Spleen (tissue), 11 donors: ENCODE measurements around the gene VPS51. TPM values are rescaled to one million over a fixed set of nuclear protein-coding genes. Genes with fewer than 3 reads are reported as not detected.

Experiments used
- DNase-seq: peaks from one replicate; pipeline ENCODE4 v3.0.0-alpha.2; 2020
- H3K27ac ChIP-seq, 8 donors: fragments of 200-600 bp; sonication (generic) in 7 of 8; 1 replicate in 4 of 8; 2 replicates in 4 of 8; pipeline versions ENCODE4 v1.5.0 to v1.8.0; 2016 to 2021; ENCODE audit warnings: inconsistent platforms in 4 of 8, mild to moderate bottlenecking in 4 of 8, moderate library complexity in 1 of 8
- H3K27me3 ChIP-seq, 7 donors: fragments of 200-600 bp; sonication (generic) in 6 of 7; replicated peaks in 1 of 7; 1 replicate in 4 of 7; 2 replicates in 3 of 7; pipeline versions ENCODE4 v1.5.0 to v1.8.0; 2016 to 2021; ENCODE audit warnings: inconsistent platforms in 3 of 7, mild to moderate bottlenecking in 1 of 7
- H3K36me3 ChIP-seq, 6 donors: fragments of 200-600 bp; sonication (generic) in 5 of 6; 1 replicate in 4 of 6; 2 replicates in 2 of 6; pipeline versions ENCODE4 v1.5.0 to v1.8.0; 2016 to 2021; ENCODE audit warnings: inconsistent platforms in 2 of 6
- H3K4me1 ChIP-seq, 6 donors: fragments of 200-600 bp; sonication (generic) in 5 of 6; 1 replicate in 3 of 6; 2 replicates in 3 of 6; pipeline versions ENCODE4 v1.5.0 to v1.8.0; 2016 to 2021; ENCODE audit warnings: inconsistent platforms in 3 of 6
- H3K4me3 ChIP-seq, 8 donors: fragments of 200-600 bp; sonication (generic) in 7 of 8; 1 replicate in 4 of 8; 2 replicates in 4 of 8; pipeline versions ENCODE4 v1.5.0 to v1.8.0; 2016 to 2021; ENCODE audit warnings: inconsistent platforms in 4 of 8, mild to moderate bottlenecking in 4 of 8, moderate library complexity in 2 of 8
- H3K9me3 ChIP-seq, 8 donors: fragments of 200-600 bp; sonication (generic) in 7 of 8; 1 replicate in 4 of 8; 2 replicates in 4 of 8; pipeline versions ENCODE4 v1.5.0 to v1.8.0; 2016 to 2021; ENCODE audit warnings: inconsistent platforms in 4 of 8
- POLR2A ChIP-seq, 3 donors: fragments of 450-650 bp; IDR thresholded peaks; one replicate each; pipeline ENCODE4 v1.5.1; 2017; ENCODE audit warnings: antibody characterized with exemption in 3 of 3, mild to moderate bottlenecking in 1 of 3
- POLR2AphosphoS5 ChIP-seq, 3 donors: sonication (generic); formaldehyde crosslinking; IDR thresholded peaks; one replicate each; pipeline ENCODE4 v1.5.1; 2017; ENCODE audit warnings: antibody characterized with exemption in 3 of 3
- WGBS, 5 donors: extraction: QIAGEN DNeasy Blood & Tissue Kit in 3 of 5; methylation state at CpG; one replicate each; pipeline versions ENCODE4 v1.1.5 to v1.1.7; 2013 to 2018; 5-methylcytosine and 5-hydroxymethylcytosine counted together
- intact Hi-C: fragments of 100-400 bp; cut with DNase I; formaldehyde crosslinking; loops from one replicate; pipeline ENCODE4 v1.15.0; 2023; ENCODE audit warnings: low total_unique reads
- polyA plus RNA-seq, 3 donors: library from polyadenylated mRNA; stranded (reverse); fragments of 200-250 nt; gene quantifications; one replicate each; pipeline ENCODE4 v1.2.1, GENCODE V29; 2013
- total RNA-seq, 7 donors: library from RNA; depleted of rRNA in 3 of 7; stranded (reverse); fragments of >200 nt in 3 of 7; fragmentation: NEBNext Ultra II Directional in 4 of 7; extraction: Animal tissue kit (Norgen Biotek cat#: 25700) in 4 of 7; gene quantifications; one replicate each; pipeline versions ENCODE4 v1.1.0 to v1.2.1, GENCODE V29; 2016 to 2021
- TF ChIP-seq, protein P1 (sequence below), 11 experiments: fragments of 200-600 bp in 7 of 11; fragments of 450-650 bp in 4 of 11; sonication (generic) in 4 of 11; IDR thresholded peaks in 8 of 11; conservative IDR thresholded peaks in 3 of 11; 1 replicate in 7 of 11; 2 replicates in 4 of 11; pipeline versions ENCODE4 v1.4.0 to v1.8.0; 2016 to 2021; ENCODE audit warnings: antibody characterized with exemption in 11 of 11, inconsistent platforms in 4 of 11, mild to moderate bottlenecking in 1 of 11
- donor health status: healthy with polysubstance abuse.
- donor health status: DM: no; HTN: no; CAD: no; lungs with moderate emphysema.
- donor health status: DM: no; HTN: no; CAD: no.
- donor health status: Bipolar disorder and iron deficiency.
- donor health status: healthy.
- donor health status: DM: no; HTN: no; CAD: no.
- donor health status: DM: yes; HTN: yes; CAD: no.

The VPS51 gene
- total and polyA plus RNA-seq, 10 donors = 103 to 570 (median 149) TPM

DNA sequence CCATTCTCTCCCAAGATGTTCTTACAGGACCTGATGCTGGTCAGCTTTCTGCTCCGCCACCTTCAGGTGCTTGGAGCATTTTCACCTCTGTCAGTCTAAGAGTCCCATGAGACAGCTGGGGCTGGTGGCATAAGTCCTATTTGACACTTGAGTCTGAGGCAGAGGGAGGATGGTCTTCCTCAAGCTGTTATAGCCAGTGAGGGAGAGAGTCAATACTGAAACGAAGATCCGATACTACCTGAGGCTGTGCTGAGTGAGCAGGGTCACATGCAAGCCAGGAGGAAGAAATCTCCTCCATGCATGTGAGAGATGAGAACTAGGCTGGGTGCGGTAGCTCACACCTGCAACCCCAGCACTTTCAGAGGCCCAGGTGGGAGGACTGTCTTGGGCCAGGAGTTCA, 6.4 kb upstream of the VPS51 start:
- Histone ChIP-seq H3K27me3 (no peaks in the 10 kb centered on the region), H3K27ac (no peak overlapping the region), H3K36me3 (peaks cover 0 to 58% (median 39%) of the 10 kb centered on the region in 6 donors), H3K4me3 (no peak overlapping the region), H3K9me3 (no peaks in the 10 kb centered on the region), H3K4me1 (peaks cover 10 to 19% (median 12%) of the 10 kb centered on the region in 6 donors)
- no peak for DNase-seq
- WGBS, 5 donors = 90 to 100% (median 93%) methylated on average over 4 of the region's 4 CpGs
- TF ChIP-seq POLR2A (IDR thresholded peaks at IDR 0.05) (no peak), POLR2AphosphoS5 (IDR thresholded peaks at IDR 0.05) (no peak)
- TF ChIP-seq, protein P1, sequence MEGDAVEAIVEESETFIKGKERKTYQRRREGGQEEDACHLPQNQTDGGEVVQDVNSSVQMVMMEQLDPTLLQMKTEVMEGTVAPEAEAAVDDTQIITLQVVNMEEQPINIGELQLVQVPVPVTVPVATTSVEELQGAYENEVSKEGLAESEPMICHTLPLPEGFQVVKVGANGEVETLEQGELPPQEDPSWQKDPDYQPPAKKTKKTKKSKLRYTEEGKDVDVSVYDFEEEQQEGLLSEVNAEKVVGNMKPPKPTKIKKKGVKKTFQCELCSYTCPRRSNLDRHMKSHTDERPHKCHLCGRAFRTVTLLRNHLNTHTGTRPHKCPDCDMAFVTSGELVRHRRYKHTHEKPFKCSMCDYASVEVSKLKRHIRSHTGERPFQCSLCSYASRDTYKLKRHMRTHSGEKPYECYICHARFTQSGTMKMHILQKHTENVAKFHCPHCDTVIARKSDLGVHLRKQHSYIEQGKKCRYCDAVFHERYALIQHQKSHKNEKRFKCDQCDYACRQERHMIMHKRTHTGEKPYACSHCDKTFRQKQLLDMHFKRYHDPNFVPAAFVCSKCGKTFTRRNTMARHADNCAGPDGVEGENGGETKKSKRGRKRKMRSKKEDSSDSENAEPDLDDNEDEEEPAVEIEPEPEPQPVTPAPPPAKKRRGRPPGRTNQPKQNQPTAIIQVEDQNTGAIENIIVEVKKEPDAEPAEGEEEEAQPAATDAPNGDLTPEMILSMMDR (IDR thresholded peaks at IDR 0.05 in 8 of 11, conservative IDR thresholded peaks at IDR 0.05 in 3 of 11) = no peak
- intact Hi-C loops = no loop called here

DNA sequence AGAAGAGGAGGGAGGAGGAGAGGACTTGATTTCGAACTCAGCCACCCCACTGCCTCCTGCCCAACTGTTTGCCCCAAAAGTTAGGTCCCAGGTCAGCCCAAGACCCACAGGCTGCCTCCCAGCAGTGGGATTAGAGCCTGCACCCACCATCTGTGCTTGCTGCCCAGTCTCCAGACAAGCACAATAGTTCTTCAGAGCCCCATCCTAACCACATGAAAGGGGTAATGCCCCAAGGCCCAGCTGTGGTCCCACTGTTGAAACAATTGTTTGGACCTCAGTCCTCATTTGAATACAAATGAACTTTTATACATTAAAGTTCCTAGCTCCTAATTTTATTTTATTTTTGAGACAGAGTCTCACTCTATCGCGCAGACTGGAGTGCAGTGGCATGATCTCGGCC, 5.4 kb upstream of the VPS51 start:
- peaks cover 1 to 11% (median 3%) of the 10 kb centered on the region in 6 donors for H3K4me1 ChIP-seq
- no peak overlapping the region for H3K27ac ChIP-seq
- TF ChIP-seq, protein P1 (IDR thresholded peaks at IDR 0.05 in 8 of 11, conservative IDR thresholded peaks at IDR 0.05 in 3 of 11) = no peak
- TF ChIP-seq POLR2AphosphoS5 (IDR thresholded peaks at IDR 0.05) = no peak
- no peak for TF ChIP-seq POLR2A (IDR thresholded peaks at IDR 0.05)
- DNase-seq = peak; percentile 31
- H3K27me3 ChIP-seq = no peaks in the 10 kb centered on the region
- 89 to 99% (median 96%) methylated on average over 4 of the region's 4 CpGs for WGBS, 5 donors
- intact Hi-C loops = no loop called here
- H3K4me3 ChIP-seq = no peak overlapping the region
- H3K9me3 ChIP-seq = no peaks in the 10 kb centered on the region
- peaks cover 0 to 50% (median 36%) of the 10 kb centered on the region in 6 donors for H3K36me3 ChIP-seq

GRCh38 chr11:65095427-65095826, 587 bp upstream of the VPS51 start:
- TF ChIP-seq, protein P1 (IDR thresholded peaks at IDR 0.05 in 8 of 11, conservative IDR thresholded peaks at IDR 0.05 in 3 of 11) = no peak
- no peak for TF ChIP-seq POLR2AphosphoS5 (IDR thresholded peaks at IDR 0.05)
- TF ChIP-seq POLR2A (IDR thresholded peaks at IDR 0.05) = no peak
- Histone ChIP-seq H3K27me3 (no peaks in the 10 kb centered on the region), H3K36me3 (peaks cover 0 to 37% (median 4%) of the 10 kb centered on the region in 6 donors), H3K9me3 (no peaks in the 10 kb centered on the region), H3K4me1 (peaks cover 15 to 37% (median 23%) of the 10 kb centered on the region in 6 donors), H3K4me3 (peak overlapping the region in 4 of 8 donors; percentile 89 to 95 (median 93)), H3K27ac (peak overlapping the region in 6 of 8 donors; percentile 86 to 96 (median 94))
- 83 to 88% (median 86%) methylated on average over 22 of the region's 22 CpGs for WGBS, 5 donors
- DNase-seq = no peak
- intact Hi-C loops = no loop called here

DNA sequence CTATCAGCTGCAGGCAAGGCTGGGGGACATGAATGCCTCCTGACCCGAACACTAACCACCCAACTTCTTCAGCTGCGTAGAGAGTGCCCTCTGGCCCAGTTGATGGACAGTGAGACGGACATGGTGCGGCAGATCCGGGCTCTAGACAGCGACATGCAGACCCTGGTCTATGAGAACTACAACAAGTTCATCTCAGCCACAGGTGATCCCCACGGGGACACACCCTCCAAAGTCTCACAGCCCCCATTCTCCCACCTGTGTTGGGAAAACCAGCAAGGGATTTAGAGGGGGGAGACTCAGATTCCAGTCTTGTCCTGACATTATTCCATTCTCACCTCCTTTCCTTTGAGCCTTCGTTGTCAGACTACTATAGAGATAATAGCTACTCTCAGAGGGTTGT, 912 bp downstream of the VPS51 start:
- 53 to 62% (median 57%) methylated on average over 8 of the region's 8 CpGs for WGBS, 5 donors
- H3K27ac ChIP-seq = peak overlapping the region; percentile 73 to 96 (median 93)
- intact Hi-C loops = no loop called here
- H3K4me3 ChIP-seq = peak overlapping the region; percentile 72 to 95 (median 90)
- H3K27me3 ChIP-seq = no peaks in the 10 kb centered on the region
- H3K36me3 ChIP-seq = peaks cover 0 to 47% (median 4%) of the 10 kb centered on the region in 6 donors
- H3K4me1 ChIP-seq = peaks cover 15 to 37% (median 23%) of the 10 kb centered on the region in 6 donors
- H3K9me3 ChIP-seq = no peaks in the 10 kb centered on the region
- no peak for TF ChIP-seq POLR2AphosphoS5 (IDR thresholded peaks at IDR 0.05)
- TF ChIP-seq POLR2A (IDR thresholded peaks at IDR 0.05) = no peak
- TF ChIP-seq, protein P1 (IDR thresholded peaks at IDR 0.05 in 8 of 11, conservative IDR thresholded peaks at IDR 0.05 in 3 of 11) = no peak
- DNase-seq = no peak
